ENCODE measurements around the gene ABCA7. TPM values are rescaled to one million over a fixed set of nuclear protein-coding genes. Genes with fewer than 3 reads are reported as not detected.

The ABCA7 gene
- total and polyA plus RNA-seq, 2 of the 13 experiments (the other 11 are each of a cell fraction or from before 2014, with no cell fraction given) = 4.4 to 32.4 TPM

GRCh38 chr19:1098177-1099051 is 58.5 kb downstream of the ABCA7 start (continued):
- TF ChIP-seq, protein P1, sequence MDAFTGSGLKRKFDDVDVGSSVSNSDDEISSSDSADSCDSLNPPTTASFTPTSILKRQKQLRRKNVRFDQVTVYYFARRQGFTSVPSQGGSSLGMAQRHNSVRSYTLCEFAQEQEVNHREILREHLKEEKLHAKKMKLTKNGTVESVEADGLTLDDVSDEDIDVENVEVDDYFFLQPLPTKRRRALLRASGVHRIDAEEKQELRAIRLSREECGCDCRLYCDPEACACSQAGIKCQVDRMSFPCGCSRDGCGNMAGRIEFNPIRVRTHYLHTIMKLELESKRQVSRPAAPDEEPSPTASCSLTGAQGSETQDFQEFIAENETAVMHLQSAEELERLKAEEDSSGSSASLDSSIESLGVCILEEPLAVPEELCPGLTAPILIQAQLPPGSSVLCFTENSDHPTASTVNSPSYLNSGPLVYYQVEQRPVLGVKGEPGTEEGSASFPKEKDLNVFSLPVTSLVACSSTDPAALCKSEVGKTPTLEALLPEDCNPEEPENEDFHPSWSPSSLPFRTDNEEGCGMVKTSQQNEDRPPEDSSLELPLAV (CRISPR knock-in tag; conservative IDR thresholded peaks at IDR 0.05; ENCODE audit: low read depth) = no peak
- TF ChIP-seq ZNF800 (CRISPR knock-in tag; IDR thresholded peaks at IDR 0.05) (no peak), MTA1 (CRISPR knock-in tag; IDR thresholded peaks at IDR 0.05; ENCODE audit: borderline replicate concordance) (peak; percentile 88), ZNF841 (CRISPR knock-in tag; IDR thresholded peaks at IDR 0.05; ENCODE audit: borderline replicate concordance) (no peak), SMAD1 (CRISPR knock-in tag; IDR thresholded peaks at IDR 0.05; ENCODE audit: borderline replicate concordance, low read depth) (no peak), TP53 (CRISPR knock-in tag; conservative IDR thresholded peaks at IDR 0.05) (no peak), GPN1 (CRISPR knock-in tag; IDR thresholded peaks at IDR 0.05; ENCODE audit: borderline replicate concordance) (no peak), TSC22D2 (CRISPR knock-in tag; IDR thresholded peaks at IDR 0.05; ENCODE audit: borderline replicate concordance) (no peak), SMAD3 (CRISPR knock-in tag; IDR thresholded peaks at IDR 0.05) (no peak), ZNF660 (CRISPR knock-in tag; IDR thresholded peaks at IDR 0.05; ENCODE audit: borderline replicate concordance, low read depth) (no peak), ZNF577 (CRISPR knock-in tag; IDR thresholded peaks at IDR 0.05; ENCODE audit: borderline replicate concordance, low read depth) (no peak), NRL (CRISPR knock-in tag; IDR thresholded peaks at IDR 0.05; ENCODE audit: borderline replicate concordance) (no peak), ZNF431 (CRISPR knock-in tag; IDR thresholded peaks at IDR 0.05; ENCODE audit: borderline replicate concordance, low read depth) (peak; percentile 67; the same call in 1 of the 2 replicates), NFRKB (IDR thresholded peaks at IDR 0.05) (no peak), ZNF234 (CRISPR knock-in tag; conservative IDR thresholded peaks at IDR 0.05) (no peak), NCOA2 (CRISPR knock-in tag; IDR thresholded peaks at IDR 0.05) (no peak), ZBTB37 (CRISPR knock-in tag; IDR thresholded peaks at IDR 0.05) (no peak), ATF1 (CRISPR knock-in tag; IDR thresholded peaks at IDR 0.05) (no peak), ZNF138 (CRISPR knock-in tag; IDR thresholded peaks at IDR 0.05; ENCODE audit: low read depth) (no peak), SP2 (CRISPR knock-in tag; IDR thresholded peaks at IDR 0.05) (no peak; the same call in 1 of the 2 replicates)
- TF ChIP-seq, protein P2, sequence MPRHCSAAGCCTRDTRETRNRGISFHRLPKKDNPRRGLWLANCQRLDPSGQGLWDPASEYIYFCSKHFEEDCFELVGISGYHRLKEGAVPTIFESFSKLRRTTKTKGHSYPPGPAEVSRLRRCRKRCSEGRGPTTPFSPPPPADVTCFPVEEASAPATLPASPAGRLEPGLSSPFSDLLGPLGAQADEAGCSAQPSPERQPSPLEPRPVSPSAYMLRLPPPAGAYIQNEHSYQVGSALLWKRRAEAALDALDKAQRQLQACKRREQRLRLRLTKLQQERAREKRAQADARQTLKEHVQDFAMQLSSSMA (CRISPR knock-in tag; IDR thresholded peaks at IDR 0.05) = peak; percentile 66; the same call in 1 of the 2 replicates
- TF ChIP-seq, protein P3, sequence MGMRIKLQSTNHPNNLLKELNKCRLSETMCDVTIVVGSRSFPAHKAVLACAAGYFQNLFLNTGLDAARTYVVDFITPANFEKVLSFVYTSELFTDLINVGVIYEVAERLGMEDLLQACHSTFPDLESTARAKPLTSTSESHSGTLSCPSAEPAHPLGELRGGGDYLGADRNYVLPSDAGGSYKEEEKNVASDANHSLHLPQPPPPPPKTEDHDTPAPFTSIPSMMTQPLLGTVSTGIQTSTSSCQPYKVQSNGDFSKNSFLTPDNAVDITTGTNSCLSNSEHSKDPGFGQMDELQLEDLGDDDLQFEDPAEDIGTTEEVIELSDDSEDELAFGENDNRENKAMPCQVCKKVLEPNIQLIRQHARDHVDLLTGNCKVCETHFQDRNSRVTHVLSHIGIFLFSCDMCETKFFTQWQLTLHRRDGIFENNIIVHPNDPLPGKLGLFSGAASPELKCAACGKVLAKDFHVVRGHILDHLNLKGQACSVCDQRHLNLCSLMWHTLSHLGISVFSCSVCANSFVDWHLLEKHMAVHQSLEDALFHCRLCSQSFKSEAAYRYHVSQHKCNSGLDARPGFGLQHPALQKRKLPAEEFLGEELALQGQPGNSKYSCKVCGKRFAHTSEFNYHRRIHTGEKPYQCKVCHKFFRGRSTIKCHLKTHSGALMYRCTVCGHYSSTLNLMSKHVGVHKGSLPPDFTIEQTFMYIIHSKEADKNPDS (CRISPR knock-in tag; IDR thresholded peaks at IDR 0.05) = no peak

All from HepG2 (cell line).